ENCODE data around the gene IFITM1.

GRCh38 chr11:272931-273198, 41.0 kb upstream of the IFITM1 start:
- no peak for TF ChIP-seq EZH2 (IDR thresholded peaks at IDR 0.05; ENCODE audit: low read length, unreplicated experiment)
- TF ChIP-seq, protein P1, sequence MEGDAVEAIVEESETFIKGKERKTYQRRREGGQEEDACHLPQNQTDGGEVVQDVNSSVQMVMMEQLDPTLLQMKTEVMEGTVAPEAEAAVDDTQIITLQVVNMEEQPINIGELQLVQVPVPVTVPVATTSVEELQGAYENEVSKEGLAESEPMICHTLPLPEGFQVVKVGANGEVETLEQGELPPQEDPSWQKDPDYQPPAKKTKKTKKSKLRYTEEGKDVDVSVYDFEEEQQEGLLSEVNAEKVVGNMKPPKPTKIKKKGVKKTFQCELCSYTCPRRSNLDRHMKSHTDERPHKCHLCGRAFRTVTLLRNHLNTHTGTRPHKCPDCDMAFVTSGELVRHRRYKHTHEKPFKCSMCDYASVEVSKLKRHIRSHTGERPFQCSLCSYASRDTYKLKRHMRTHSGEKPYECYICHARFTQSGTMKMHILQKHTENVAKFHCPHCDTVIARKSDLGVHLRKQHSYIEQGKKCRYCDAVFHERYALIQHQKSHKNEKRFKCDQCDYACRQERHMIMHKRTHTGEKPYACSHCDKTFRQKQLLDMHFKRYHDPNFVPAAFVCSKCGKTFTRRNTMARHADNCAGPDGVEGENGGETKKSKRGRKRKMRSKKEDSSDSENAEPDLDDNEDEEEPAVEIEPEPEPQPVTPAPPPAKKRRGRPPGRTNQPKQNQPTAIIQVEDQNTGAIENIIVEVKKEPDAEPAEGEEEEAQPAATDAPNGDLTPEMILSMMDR (conservative IDR thresholded peaks at IDR 0.05; ENCODE audit: low read depth, low read length) = no peak
